ENCODE measurements around the gene MYB. TPM values are rescaled to one million over a fixed set of nuclear protein-coding genes. Genes with fewer than 3 reads are reported as not detected.

MYB gene
- total and polyA plus RNA-seq, 2 of the 8 experiments (the other 6 are each of a cell fraction or from before 2014, with no cell fraction given) = 4.0 to 7.6 TPM

GRCh38 chr6:135173989-135174484 lies 7.1 kb upstream of the MYB start:
- Histone ChIP-seq H3K27ac (ENCODE audit: low read depth, low read length) (no peak overlapping the region), H3K27me3 (replicated peaks in 1 of 4; ENCODE audit: control insufficient read depth in 3 of 4, extremely low read depth in 1 of 4, insufficient read depth in 3 of 4, low read length in 3 of 4) (no peaks in the 10 kb centered on the region), H3K23ac (ENCODE audit: insufficient read length) (no peak overlapping the region), H3K79me2 (ENCODE audit: control insufficient read depth in 1 of 2, insufficient read depth in 2 of 2, low read length in 2 of 2) (no peaks in the 10 kb centered on the region), H4K91ac (replicated peaks; ENCODE audit: insufficient read length, low read length) (no peak overlapping the region), H4K20me1 (replicated peaks in 1 of 2; ENCODE audit: control insufficient read depth in 1 of 2, insufficient read depth in 2 of 2, low read length in 2 of 2) (no peaks in the 10 kb centered on the region), H3K9me3 (ENCODE audit: insufficient read depth in 2 of 2, low read depth in 1 of 2, low read length in 1 of 2) (no peaks in the 10 kb centered on the region), H3K4me2 (ENCODE audit: insufficient read depth in 1 of 2, low read depth in 2 of 2, low read length in 2 of 2) (no peak overlapping the region), H2BK12ac (ENCODE audit: low read depth, low read length) (no peak overlapping the region), H2AFZ (ENCODE audit: low read length) (no peak overlapping the region), H2BK120ac (replicated peaks; ENCODE audit: low read depth, low read length) (no peak overlapping the region), H3K23me2 (ENCODE audit: low read depth, low read length) (no peaks in the 10 kb centered on the region), H3K18ac (ENCODE audit: extremely low read depth, low read length) (no peak overlapping the region), H3K36me3 (ENCODE audit: control insufficient read depth in 2 of 4, insufficient read depth in 4 of 4, low read length in 3 of 4) (no peaks in the 10 kb centered on the region), H3K14ac (ENCODE audit: insufficient read length) (no peak overlapping the region), H2BK5ac (ENCODE audit: low read depth, low read length) (no peak overlapping the region), H3K4me1 (replicated peaks in 1 of 4; ENCODE audit: control insufficient read depth in 3 of 4, insufficient read depth in 4 of 4, low read length in 3 of 4) (peaks cover 0 to 3% (median 0%) of the 10 kb centered on the region in 4 experiments; a peak in 1 of 7 replicates), H3K56ac (replicated peaks; ENCODE audit: insufficient read length, low read depth, low read length) (no peak overlapping the region), H2BK15ac (ENCODE audit: low read length) (no peak overlapping the region), H4K5ac (ENCODE audit: insufficient read length, low read depth, low read length) (no peak overlapping the region), H3K4me3 (ENCODE audit: extremely low read depth in 1 of 4, insufficient read depth in 2 of 4, low read depth in 3 of 4, low read length in 4 of 4) (no peak overlapping the region), H3K9ac (replicated peaks in 1 of 4; ENCODE audit: extremely low read depth in 1 of 4, low read depth in 3 of 4, low read length in 3 of 4) (no peak overlapping the region), H3K79me1 (ENCODE audit: low read depth, low read length) (no peaks in the 10 kb centered on the region), H3K4ac (replicated peaks; ENCODE audit: insufficient read length, low read depth, low read length) (no peak overlapping the region), H4K8ac (ENCODE audit: extremely low read depth, insufficient read depth, low read length) (no peak overlapping the region), H2AK5ac (ENCODE audit: low read depth, low read length) (no peak overlapping the region), H2BK20ac (ENCODE audit: low read length) (no peak overlapping the region)
- DNase-seq (ENCODE audit: low read depth in 1 of 2, low spot score in 2 of 2) = no peak
- ChIA-PET CTCF (ENCODE audit: partially characterized antibody) (interaction anchor here (1.4 kb wide), 1 partner anchor 10 kb away, joined by 3 read pairs; no protein-coding TSS in a partner anchor), POLR2A (ENCODE audit: partially characterized antibody) (interaction anchor here (0.6 kb wide), 1 partner anchor 31 kb away, joined by 3 read pairs; no protein-coding TSS in a partner anchor)
- no peak for FAIRE-seq
- TF ChIP-seq BACH1 (IDR thresholded peaks at IDR 0.05; ENCODE audit: low read length) (no peak), ATF2 (IDR thresholded peaks at IDR 0.05; ENCODE audit: low read length) (no peak), NRF1 (IDR thresholded peaks at IDR 0.05; ENCODE audit: low read depth, low read length) (no peak), SP4 (IDR thresholded peaks at IDR 0.05; ENCODE audit: low read length) (no peak), RBBP5 (IDR thresholded peaks at IDR 0.05; ENCODE audit: borderline replicate concordance, low read depth, low read length) (no peak), YY1 (IDR thresholded peaks at IDR 0.05; ENCODE audit: low read depth, low read length) (no peak), TEAD4 (IDR thresholded peaks at IDR 0.05; ENCODE audit: low read depth, low read length) (no peak), SP1 (IDR thresholded peaks at IDR 0.05; ENCODE audit: low read depth, low read length) (no peak), ZNF274 (IDR thresholded peaks at IDR 0.05; ENCODE audit: borderline replicate concordance, extremely low read depth, low read length) (no peak), MAX (IDR thresholded peaks at IDR 0.05) (no peak), BRCA1 (IDR thresholded peaks at IDR 0.05; ENCODE audit: low read depth, low read length) (no peak), EZH2 (IDR thresholded peaks at IDR 0.05; ENCODE audit: low read depth, low read length, severe bottlenecking) (no peak)

All from H1 (cell line).